T-helper 2 cell treated with Interferon-gamma antibody and Interleukin-4, amounts not matched to agents 5 μg/mL and 100 μg/mL, for 36 hours (primary cell): ENCODE data around the gene KIF4B.
"Not testable (repeated sequence)": the region's sequence is repeated elsewhere in the genome, so short reads cannot be mapped to it uniquely, and the experiment has no call there.

ENCODE experiments used
- DNase-seq: peaks from one replicate; pipeline ENCODE4 v3.0.0; 2021; ENCODE audit warnings: low spot score
- H3K27ac Mint-ChIP-seq: one replicate; pipeline ENCODE4 v1.8.0; 2021; ENCODE audit warnings: mild to moderate bottlenecking, mixed read lengths
- H3K27me3 Mint-ChIP-seq: one replicate; pipeline ENCODE4 v1.8.0; 2021; ENCODE audit warnings: low read depth, mixed read lengths
- H3K36me3 Mint-ChIP-seq: one replicate; pipeline ENCODE4 v1.8.0; 2021; ENCODE audit warnings: low read depth, mixed read lengths
- H3K4me1 Mint-ChIP-seq: one replicate; pipeline ENCODE4 v1.8.0; 2021; ENCODE audit warnings: low read depth, mixed read lengths
- H3K4me3 Mint-ChIP-seq: one replicate; pipeline ENCODE4 v1.8.0; 2022; ENCODE audit warnings: mild to moderate bottlenecking, moderate library complexity, mixed read lengths
- H3K9me3 Mint-ChIP-seq: one replicate; pipeline ENCODE4 v1.8.0; 2021; ENCODE audit warnings: mixed read lengths

KIF4B gene

GRCh38 chr5:155024015-155024414 lies 10.5 kb downstream of the KIF4B start:
- DNase-seq = no peak
- no peaks in the 10 kb centered on the region for H3K4me1 Mint-ChIP-seq
- no peak overlapping the region for H3K27ac Mint-ChIP-seq
- H3K4me3 Mint-ChIP-seq = no peak overlapping the region
- H3K9me3 Mint-ChIP-seq = no peaks in the 10 kb centered on the region
- no peaks in the 10 kb centered on the region for H3K36me3 Mint-ChIP-seq
- H3K27me3 Mint-ChIP-seq = peaks cover 3% of the 10 kb centered on the region

- Mint-ChIP-seq H3K27ac (no peak overlapping the region), H3K4me1 (no peaks in the 10 kb centered on the region), H3K4me3 (no peak overlapping the region)
These were observed 12.3 kb downstream of the KIF4B start for GRCh38 chr5:155025895-155026294.

GRCh38 chr5:155027993-155028629 lies 14.6 kb downstream of the KIF4B start:
- H3K36me3 Mint-ChIP-seq = no peaks in the 10 kb centered on the region
- DNase-seq = no peak
- no peaks in the 10 kb centered on the region for H3K4me1 Mint-ChIP-seq
- no peak overlapping the region for H3K27ac Mint-ChIP-seq
- H3K27me3 Mint-ChIP-seq = peaks cover 3% of the 10 kb centered on the region
- no peaks in the 10 kb centered on the region for H3K9me3 Mint-ChIP-seq
- H3K4me3 Mint-ChIP-seq = no peak overlapping the region

More at GRCh38 chr5:155025895-155026294, 12.3 kb downstream of the KIF4B start:
- DNase-seq = no peak
- H3K27me3 Mint-ChIP-seq = peaks cover 3% of the 10 kb centered on the region
- H3K9me3 Mint-ChIP-seq = no peaks in the 10 kb centered on the region
- H3K36me3 Mint-ChIP-seq = no peaks in the 10 kb centered on the region

- H3K27me3 Mint-ChIP-seq = peaks cover under 1% of the 10 kb centered on the region
- no peak overlapping the region for H3K4me3 Mint-ChIP-seq
- no peaks in the 10 kb centered on the region for H3K36me3 Mint-ChIP-seq
- H3K27ac Mint-ChIP-seq = no peak overlapping the region
- no peaks in the 10 kb centered on the region for H3K4me1 Mint-ChIP-seq
- no peak for DNase-seq
- H3K9me3 Mint-ChIP-seq = no peaks in the 10 kb centered on the region
These were observed 15.7 kb downstream of the KIF4B start for GRCh38 chr5:155029240-155029639.

- not testable (repeated sequence) for H3K4me3 Mint-ChIP-seq, H3K9me3 Mint-ChIP-seq, H3K4me1 Mint-ChIP-seq, H3K27ac Mint-ChIP-seq, DNase-seq, H3K36me3 Mint-ChIP-seq
- H3K27me3 Mint-ChIP-seq = peaks cover 18% of the 10 kb centered on the region
These were observed 20.7 kb downstream of the KIF4B start for GRCh38 chr5:155034145-155034744.

- H3K27me3 Mint-ChIP-seq = peaks cover 18% of the 10 kb centered on the region
- not testable (repeated sequence) for H3K9me3 Mint-ChIP-seq, H3K27ac Mint-ChIP-seq, H3K36me3 Mint-ChIP-seq, DNase-seq, H3K4me3 Mint-ChIP-seq, H3K4me1 Mint-ChIP-seq
These were observed 21.5 kb downstream of the KIF4B start for GRCh38 chr5:155035087-155035486.

- Mint-ChIP-seq H3K4me1 (no peaks in the 10 kb centered on the region), H3K9me3 (no peaks in the 10 kb centered on the region), H3K27ac (no peak overlapping the region), H3K27me3 (peaks cover 15% of the 10 kb centered on the region), H3K4me3 (no peak overlapping the region), H3K36me3 (no peaks in the 10 kb centered on the region)
- no peak for DNase-seq
These were observed 27.6 kb downstream of the KIF4B start for GRCh38 chr5:155040984-155041653.

GRCh38 chr5:155044591-155044990 lies 31.0 kb downstream of the KIF4B start:
- H3K9me3 Mint-ChIP-seq = no peaks in the 10 kb centered on the region
- H3K36me3 Mint-ChIP-seq = no peaks in the 10 kb centered on the region
- no peak for DNase-seq
- no peaks in the 10 kb centered on the region for H3K4me1 Mint-ChIP-seq
- no peak overlapping the region for H3K27ac Mint-ChIP-seq
- peaks cover 6% of the 10 kb centered on the region for H3K27me3 Mint-ChIP-seq
- H3K4me3 Mint-ChIP-seq = no peak overlapping the region

GRCh38 chr5:155046591-155046990 lies 33.0 kb downstream of the KIF4B start:
- Mint-ChIP-seq H3K4me3 (no peak overlapping the region), H3K27ac (no peak overlapping the region), H3K9me3 (no peaks in the 10 kb centered on the region), H3K4me1 (no peaks in the 10 kb centered on the region), H3K27me3 (peaks cover 8% of the 10 kb centered on the region), H3K36me3 (no peaks in the 10 kb centered on the region)
- DNase-seq = no peak

- Mint-ChIP-seq H3K27ac (no peak overlapping the region), H3K36me3 (no peaks in the 10 kb centered on the region), H3K27me3 (peaks cover 8% of the 10 kb centered on the region), H3K4me3 (no peak overlapping the region), H3K4me1 (no peaks in the 10 kb centered on the region), H3K9me3 (no peaks in the 10 kb centered on the region)
- DNase-seq = no peak
These were observed 34.3 kb downstream of the KIF4B start for GRCh38 chr5:155047818-155048217.

GRCh38 chr5:155049569-155050383 lies 36.2 kb downstream of the KIF4B start:
- no peaks in the 10 kb centered on the region for H3K36me3 Mint-ChIP-seq
- no peak overlapping the region for H3K27ac Mint-ChIP-seq
- H3K9me3 Mint-ChIP-seq = no peaks in the 10 kb centered on the region
- H3K27me3 Mint-ChIP-seq = peaks cover 6% of the 10 kb centered on the region
- H3K4me1 Mint-ChIP-seq = no peaks in the 10 kb centered on the region
- no peak for DNase-seq
- no peak overlapping the region for H3K4me3 Mint-ChIP-seq

GRCh38 chr5:155050384-155051019 lies 36.9 kb downstream of the KIF4B start:
- Mint-ChIP-seq H3K9me3 (no peaks in the 10 kb centered on the region), H3K4me1 (no peaks in the 10 kb centered on the region), H3K27me3 (peaks cover 5% of the 10 kb centered on the region), H3K4me3 (no peak overlapping the region), H3K36me3 (no peaks in the 10 kb centered on the region), H3K27ac (no peak overlapping the region)
- DNase-seq = no peak

- Mint-ChIP-seq H3K27me3 (peaks cover 4% of the 10 kb centered on the region), H3K4me1 (no peaks in the 10 kb centered on the region), H3K36me3 (no peaks in the 10 kb centered on the region), H3K27ac (no peak overlapping the region), H3K4me3 (no peak overlapping the region), H3K9me3 (no peaks in the 10 kb centered on the region)
- DNase-seq = no peak
These were observed 39.0 kb downstream of the KIF4B start for GRCh38 chr5:155052532-155052931.
